ENCODE data around the gene UFD1. TPM values are rescaled to one million over a fixed set of nuclear protein-coding genes. Genes with fewer than 3 reads are reported as not detected.

Gene UFD1
- total RNA-seq, 1 experiment from 2014 or later: 74.4 TPM

GRCh38 chr22:19463008-19463407 lies 16.0 kb downstream of the UFD1 start:
- no peak overlapping the region for H2BK5ac ChIP-seq (ENCODE audit: insufficient read length, low read length)
- WGBS (ENCODE audit: extremely low coverage, insufficient read length, low lambda C conversion rate): no CpG with 5 or more reads among the region's 1 CpG
- no peak overlapping the region for H2BK12ac ChIP-seq (ENCODE audit: insufficient read length, low read depth, low read length)
- H3K9me3 ChIP-seq (ENCODE audit: control insufficient read depth, low read depth, low read length): no peaks in the 10 kb centered on the region
- H3K9me3 Mint-ChIP-seq: no peaks in the 10 kb centered on the region; a peak in 1 of 5 replicates
- H3K4me1 ChIP-seq (ENCODE audit: insufficient read depth, low read length): no peaks in the 10 kb centered on the region
- H3K79me1 ChIP-seq (ENCODE audit: insufficient read depth, low read depth, low read length, poor library complexity, severe bottlenecking): no peaks in the 10 kb centered on the region
- H3K4ac ChIP-seq (ENCODE audit: low read depth, low read length): no peak overlapping the region
- DNase-seq: no peak
- no peaks in the 10 kb centered on the region; the same call in 1 of the 2 replicates for H3K27me3 Mint-ChIP-seq (ENCODE audit: low read depth)
- no peak overlapping the region for H3K27ac Mint-ChIP-seq
- no peak overlapping the region for H4K5ac ChIP-seq (ENCODE audit: insufficient read length, low read depth, low read length)
- no peak overlapping the region for H3T11ph ChIP-seq (ENCODE audit: low read length)
- H3K27me3 ChIP-seq (ENCODE audit: insufficient read depth, low read length): no peaks in the 10 kb centered on the region
- no peak overlapping the region for H3K27ac ChIP-seq (ENCODE audit: insufficient read length, low read depth, low read length)
- no peak overlapping the region for H3K14ac ChIP-seq (ENCODE audit: insufficient read depth, low read length)
- H2AFZ ChIP-seq (ENCODE audit: low read length): no peak overlapping the region
- no peak overlapping the region for H4K91ac ChIP-seq (ENCODE audit: insufficient read length, low read depth, low read length)
- no peak overlapping the region for H3K4me2 ChIP-seq (ENCODE audit: insufficient read depth, insufficient read length, low read length)
- no peak overlapping the region for H3K4me3 Mint-ChIP-seq
- no peak overlapping the region for H3K18ac ChIP-seq (ENCODE audit: insufficient read length, low read depth, low read length)
- no peak overlapping the region for H3K56ac ChIP-seq (ENCODE audit: insufficient read length, low read depth, low read length)
- no peak overlapping the region for H3K23ac ChIP-seq (ENCODE audit: insufficient read length, low read depth, low read length)
- H3K4me1 Mint-ChIP-seq: no peaks in the 10 kb centered on the region
- no peak overlapping the region for H2BK120ac ChIP-seq (ENCODE audit: low read depth, low read length, poor library complexity, severe bottlenecking)
- H4K8ac ChIP-seq (replicated peaks; ENCODE audit: insufficient read length, low read depth, low read length): no peak overlapping the region
- no peak overlapping the region for H2BK15ac ChIP-seq (ENCODE audit: low read depth, low read length)
- H3K36me3 Mint-ChIP-seq (ENCODE audit: insufficient read depth in 1 of 3, low read depth in 3 of 3): peaks cover 19 to 74% (median 33%) of the 10 kb centered on the region in 3 experiments; a peak in 6 of 7 replicates
- no peaks in the 10 kb centered on the region for H3K23me2 ChIP-seq (ENCODE audit: insufficient read length, low read depth, low read length, poor library complexity, severe bottlenecking)
- no peak overlapping the region for H2AK5ac ChIP-seq (ENCODE audit: insufficient read length, low read length)
- no peaks in the 10 kb centered on the region for H4K20me1 ChIP-seq (ENCODE audit: control insufficient read depth, insufficient read depth, insufficient read length)
- no peak for TF ChIP-seq CTCF (conservative IDR thresholded peaks at IDR 0.05)
- H2BK20ac ChIP-seq (ENCODE audit: low read depth, low read length, poor library complexity, severe bottlenecking): no peak overlapping the region
- H3K9ac ChIP-seq (ENCODE audit: extremely low read depth, insufficient read length, low read length): no peak overlapping the region
- no peaks in the 10 kb centered on the region for H3K79me2 ChIP-seq (ENCODE audit: insufficient read depth, low read length)

Measured in H9 (cell line).